ENCODE results near the gene TOP3B.

Gene TOP3B

GRCh38 chr22:21972293-21972779, 10.3 kb downstream of the TOP3B start:
- TF ChIP-seq, protein P1, sequence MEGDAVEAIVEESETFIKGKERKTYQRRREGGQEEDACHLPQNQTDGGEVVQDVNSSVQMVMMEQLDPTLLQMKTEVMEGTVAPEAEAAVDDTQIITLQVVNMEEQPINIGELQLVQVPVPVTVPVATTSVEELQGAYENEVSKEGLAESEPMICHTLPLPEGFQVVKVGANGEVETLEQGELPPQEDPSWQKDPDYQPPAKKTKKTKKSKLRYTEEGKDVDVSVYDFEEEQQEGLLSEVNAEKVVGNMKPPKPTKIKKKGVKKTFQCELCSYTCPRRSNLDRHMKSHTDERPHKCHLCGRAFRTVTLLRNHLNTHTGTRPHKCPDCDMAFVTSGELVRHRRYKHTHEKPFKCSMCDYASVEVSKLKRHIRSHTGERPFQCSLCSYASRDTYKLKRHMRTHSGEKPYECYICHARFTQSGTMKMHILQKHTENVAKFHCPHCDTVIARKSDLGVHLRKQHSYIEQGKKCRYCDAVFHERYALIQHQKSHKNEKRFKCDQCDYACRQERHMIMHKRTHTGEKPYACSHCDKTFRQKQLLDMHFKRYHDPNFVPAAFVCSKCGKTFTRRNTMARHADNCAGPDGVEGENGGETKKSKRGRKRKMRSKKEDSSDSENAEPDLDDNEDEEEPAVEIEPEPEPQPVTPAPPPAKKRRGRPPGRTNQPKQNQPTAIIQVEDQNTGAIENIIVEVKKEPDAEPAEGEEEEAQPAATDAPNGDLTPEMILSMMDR (IDR thresholded peaks at IDR 0.05): peak; percentile 69
- no peak overlapping the region for H3K27ac ChIP-seq
- no peak for DNase-seq (ENCODE audit: low spot score)
- no peak overlapping the region for H3K4me3 ChIP-seq

DNA sequence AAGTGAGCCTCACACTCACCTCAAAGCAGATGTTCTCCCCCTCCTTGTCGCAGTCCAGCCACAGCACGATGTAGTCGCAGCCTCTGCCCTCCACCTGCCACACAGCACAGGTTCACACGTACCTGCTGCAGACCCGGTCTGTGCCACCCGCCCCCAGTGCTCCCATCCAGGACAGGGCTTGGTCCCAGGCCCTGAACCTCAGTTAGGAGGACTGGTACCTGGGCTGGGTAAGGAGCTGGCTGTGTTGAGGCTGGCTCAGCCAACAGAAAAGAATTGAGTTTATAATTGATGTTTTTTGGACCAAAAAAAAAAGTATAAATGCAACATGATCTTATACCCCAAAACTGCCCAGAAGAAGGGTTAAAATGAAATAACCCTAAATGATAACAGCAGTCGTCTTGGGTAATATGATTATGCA, 10.7 kb downstream of the TOP3B start:
- DNase-seq (ENCODE audit: low spot score): no peak
- TF ChIP-seq, protein P1 (IDR thresholded peaks at IDR 0.05): no peak
- Histone ChIP-seq H3K27ac (no peak overlapping the region), H3K4me3 (no peak overlapping the region)

DNA sequence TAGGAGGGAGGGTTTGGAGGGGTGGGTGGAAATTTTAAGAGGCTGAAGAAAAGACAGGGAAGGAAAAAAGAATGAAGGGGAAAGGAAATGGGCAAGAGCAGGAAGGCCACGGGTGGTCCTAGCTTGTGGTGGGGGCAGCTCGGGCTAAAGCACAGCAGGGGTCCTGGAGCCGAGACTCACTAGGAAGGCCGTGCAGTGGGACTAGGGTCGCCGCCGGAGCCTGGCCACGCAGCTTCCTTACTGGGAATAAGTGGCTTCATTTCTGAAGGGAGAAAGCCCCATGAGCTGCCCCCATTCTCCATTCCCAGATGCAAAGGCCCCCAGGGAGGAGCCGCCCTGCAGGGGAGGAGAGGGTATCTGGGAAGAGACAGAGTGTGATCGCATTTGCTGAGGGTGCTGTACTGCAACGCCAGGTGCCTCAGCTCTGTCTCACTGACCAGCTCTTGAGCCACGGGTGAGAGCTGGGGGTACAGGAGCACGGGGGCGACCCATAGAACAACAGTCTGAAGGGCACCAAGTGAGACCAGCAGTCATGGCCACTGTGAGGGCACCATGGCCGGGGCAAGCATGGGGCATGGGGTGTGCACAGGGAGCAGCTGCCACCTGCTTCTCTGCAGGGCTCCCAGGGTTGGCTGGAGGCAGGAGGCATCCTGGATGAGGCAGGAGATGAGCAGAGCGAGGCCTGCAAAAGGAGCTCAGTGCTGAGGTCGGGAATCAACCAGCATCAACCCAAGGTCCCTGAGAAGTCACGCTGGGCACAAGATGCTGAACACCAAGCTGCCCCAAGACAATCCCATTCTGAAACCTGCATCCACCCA, 11.6 kb downstream of the TOP3B start:
- TF ChIP-seq, protein P1 (IDR thresholded peaks at IDR 0.05): no peak
- Histone ChIP-seq H3K4me3 (no peak overlapping the region), H3K27ac (no peak overlapping the region)
- no peak for DNase-seq (ENCODE audit: low spot score)

- TF ChIP-seq, protein P1 (IDR thresholded peaks at IDR 0.05): no peak
- Histone ChIP-seq H3K4me3 (no peak overlapping the region), H3K27ac (no peak overlapping the region)
- no peak for DNase-seq (ENCODE audit: low spot score)
Observed at GRCh38 chr22:21970037-21970799, 12.4 kb downstream of the TOP3B start.

DNA sequence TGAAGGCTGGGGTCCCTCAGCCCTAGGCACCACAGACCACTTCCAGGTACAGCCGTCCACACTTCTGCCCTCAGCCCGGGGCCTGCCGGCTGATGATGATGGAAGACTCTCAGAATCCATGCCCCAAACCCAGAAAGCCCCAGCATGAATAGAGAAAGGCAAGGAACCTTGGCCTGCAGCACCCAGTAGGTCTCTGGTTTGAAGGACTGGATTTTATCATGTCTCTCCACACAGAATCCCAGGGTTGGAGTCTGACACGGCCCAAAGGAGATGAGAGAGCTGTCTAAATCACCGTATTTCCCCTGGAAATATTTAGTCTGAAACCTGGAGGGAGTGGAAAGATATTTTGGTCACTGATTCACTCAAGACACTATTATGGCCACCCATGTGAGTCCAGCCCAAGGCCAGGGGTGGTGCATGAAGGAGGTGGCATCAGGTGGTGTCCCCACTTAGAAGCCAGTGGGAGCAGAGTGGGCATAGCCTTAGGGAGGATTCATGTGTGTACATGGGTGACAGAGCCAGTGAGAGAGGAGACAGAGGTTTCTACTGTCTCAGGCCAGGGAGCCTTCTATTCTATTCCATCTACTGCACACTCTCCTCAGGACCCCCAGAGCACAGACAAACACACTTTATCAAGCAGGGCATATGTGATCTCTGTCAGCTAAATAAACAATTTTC, 14.0 kb downstream of the TOP3B start:
- no peak overlapping the region for H3K4me3 ChIP-seq
- no peak overlapping the region for H3K27ac ChIP-seq
- DNase-seq (ENCODE audit: low spot score): no peak
- TF ChIP-seq, protein P1 (IDR thresholded peaks at IDR 0.05): no peak

- no peak for DNase-seq (ENCODE audit: low spot score)
Observed at GRCh38 chr22:21967693-21968271, 14.8 kb downstream of the TOP3B start.

More at GRCh38 chr22:21967693-21968271, 14.8 kb downstream of the TOP3B start:
- H3K4me3 ChIP-seq: no peak overlapping the region
- TF ChIP-seq, protein P1 (IDR thresholded peaks at IDR 0.05): no peak
- H3K27ac ChIP-seq: no peak overlapping the region
